ENCODE results near the gene ATXN8OS.

ATXN8OS gene

DNA sequence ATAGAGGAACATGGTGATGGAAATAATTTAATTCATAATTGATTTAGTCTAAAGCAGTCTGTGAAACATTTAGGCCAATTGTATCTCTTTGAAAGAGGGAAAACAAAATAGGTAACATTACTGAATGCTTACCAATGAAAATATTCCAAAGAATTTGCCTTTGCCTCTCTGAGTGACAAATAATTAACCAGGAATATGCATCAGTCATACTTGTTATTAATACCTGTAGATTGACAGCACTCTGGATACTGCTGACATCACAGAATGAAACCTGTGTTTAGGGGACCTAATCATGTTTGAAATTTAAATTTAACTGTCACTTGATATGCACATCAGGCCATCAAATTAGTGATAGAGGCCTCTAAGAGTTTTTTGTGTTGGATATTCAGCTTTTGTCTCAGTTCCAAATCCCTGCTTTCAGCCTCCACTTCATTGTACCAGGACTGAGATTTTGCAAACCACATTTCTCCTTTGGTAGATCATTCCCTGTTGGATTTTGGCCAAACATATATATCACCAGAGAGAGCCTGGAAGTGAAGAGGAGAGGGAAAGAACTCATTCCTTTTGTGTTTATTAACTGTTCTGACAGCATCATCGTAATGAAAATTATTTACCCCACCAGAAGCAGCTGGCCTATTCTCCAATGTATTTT is 65.4 kb downstream of the ATXN8OS start:
- TF ChIP-seq ISL1 (CRISPR knock-in tag; IDR thresholded peaks at IDR 0.05): peak; percentile 19; the same call in 1 of the 2 replicates
- TF ChIP-seq ZNF565 (CRISPR knock-in tag; conservative IDR thresholded peaks at IDR 0.05; ENCODE audit: low read depth): no peak
- no peak for TF ChIP-seq BACH2 (CRISPR knock-in tag; IDR thresholded peaks at IDR 0.05; ENCODE audit: borderline replicate concordance)
- no peak for ATAC-seq

DNA sequence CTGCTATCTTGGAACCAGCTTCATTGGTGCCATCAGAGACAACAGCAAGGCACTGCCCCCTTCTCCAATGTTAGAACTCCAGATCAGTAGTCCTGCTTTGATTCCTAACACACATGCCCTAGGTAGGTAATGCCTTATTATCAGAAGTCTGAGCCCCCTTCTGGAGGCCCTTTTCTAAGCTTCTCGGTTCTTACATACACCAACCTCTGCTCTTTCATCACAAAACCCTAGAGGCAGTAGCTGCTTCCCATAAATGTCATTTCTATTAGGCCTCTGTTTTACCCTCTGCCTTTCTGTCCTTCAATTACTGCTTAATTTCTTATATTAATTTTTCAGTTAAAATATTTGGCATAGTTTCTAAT is 66.0 kb downstream of the ATXN8OS start:
- ATAC-seq: no peak
- TF ChIP-seq ISL1 (CRISPR knock-in tag; IDR thresholded peaks at IDR 0.05) (no peak), ZNF8 (CRISPR knock-in tag; IDR thresholded peaks at IDR 0.05) (no peak), TOX (CRISPR knock-in tag; IDR thresholded peaks at IDR 0.05; ENCODE audit: borderline replicate concordance) (no peak), ZNF70 (CRISPR knock-in tag; IDR thresholded peaks at IDR 0.05) (no peak), BACH2 (CRISPR knock-in tag; IDR thresholded peaks at IDR 0.05; ENCODE audit: borderline replicate concordance) (no peak), TCF4 (CRISPR knock-in tag; IDR thresholded peaks at IDR 0.05; ENCODE audit: borderline replicate concordance) (no peak), ESRRG (CRISPR knock-in tag; IDR thresholded peaks at IDR 0.05) (no peak), CSDC2 (CRISPR knock-in tag; IDR thresholded peaks at IDR 0.05) (no peak), SNAI2 (CRISPR knock-in tag; IDR thresholded peaks at IDR 0.05) (no peak), ZNF565 (CRISPR knock-in tag; conservative IDR thresholded peaks at IDR 0.05; ENCODE audit: low read depth) (no peak), ZC3H10 (CRISPR knock-in tag; IDR thresholded peaks at IDR 0.05) (no peak), ZFP3 (CRISPR knock-in tag; IDR thresholded peaks at IDR 0.05) (no peak), RARB (CRISPR knock-in tag; IDR thresholded peaks at IDR 0.05) (no peak)
- TF ChIP-seq, protein P1, sequence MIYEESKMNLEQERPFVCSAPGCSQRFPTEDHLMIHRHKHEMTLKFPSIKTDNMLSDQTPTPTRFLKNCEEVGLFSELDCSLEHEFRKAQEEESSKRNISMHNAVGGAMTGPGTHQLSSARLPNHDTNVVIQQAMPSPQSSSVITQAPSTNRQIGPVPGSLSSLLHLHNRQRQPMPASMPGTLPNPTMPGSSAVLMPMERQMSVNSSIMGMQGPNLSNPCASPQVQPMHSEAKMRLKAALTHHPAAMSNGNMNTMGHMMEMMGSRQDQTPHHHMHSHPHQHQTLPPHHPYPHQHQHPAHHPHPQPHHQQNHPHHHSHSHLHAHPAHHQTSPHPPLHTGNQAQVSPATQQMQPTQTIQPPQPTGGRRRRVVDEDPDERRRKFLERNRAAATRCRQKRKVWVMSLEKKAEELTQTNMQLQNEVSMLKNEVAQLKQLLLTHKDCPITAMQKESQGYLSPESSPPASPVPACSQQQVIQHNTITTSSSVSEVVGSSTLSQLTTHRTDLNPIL (CRISPR knock-in tag; IDR thresholded peaks at IDR 0.05; ENCODE audit: low read depth): no peak
- TF ChIP-seq, protein P2, sequence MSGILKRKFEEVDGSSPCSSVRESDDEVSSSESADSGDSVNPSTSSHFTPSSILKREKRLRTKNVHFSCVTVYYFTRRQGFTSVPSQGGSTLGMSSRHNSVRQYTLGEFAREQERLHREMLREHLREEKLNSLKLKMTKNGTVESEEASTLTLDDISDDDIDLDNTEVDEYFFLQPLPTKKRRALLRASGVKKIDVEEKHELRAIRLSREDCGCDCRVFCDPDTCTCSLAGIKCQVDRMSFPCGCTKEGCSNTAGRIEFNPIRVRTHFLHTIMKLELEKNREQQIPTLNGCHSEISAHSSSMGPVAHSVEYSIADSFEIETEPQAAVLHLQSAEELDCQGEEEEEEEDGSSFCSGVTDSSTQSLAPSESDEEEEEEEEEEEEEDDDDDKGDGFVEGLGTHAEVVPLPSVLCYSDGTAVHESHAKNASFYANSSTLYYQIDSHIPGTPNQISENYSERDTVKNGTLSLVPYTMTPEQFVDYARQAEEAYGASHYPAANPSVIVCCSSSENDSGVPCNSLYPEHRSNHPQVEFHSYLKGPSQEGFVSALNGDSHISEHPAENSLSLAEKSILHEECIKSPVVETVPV (CRISPR knock-in tag; IDR thresholded peaks at IDR 0.05): no peak

DNA sequence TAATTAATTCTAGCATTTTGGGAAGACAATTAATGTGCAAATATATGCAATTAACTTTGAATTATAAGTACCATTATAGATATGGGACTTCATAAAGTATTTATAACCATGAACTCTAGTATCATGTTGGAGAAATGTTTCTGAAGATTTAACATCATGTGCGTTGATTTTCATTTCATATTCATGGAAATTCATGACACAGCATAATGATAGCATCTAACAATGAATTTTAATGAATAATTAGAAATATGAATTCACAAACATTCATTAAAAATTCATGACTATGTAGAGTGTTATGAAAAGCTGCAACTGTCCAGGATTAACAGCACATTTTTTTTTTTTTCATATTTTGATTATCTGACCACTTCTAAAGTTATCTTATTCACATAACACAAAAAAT is 70.7 kb downstream of the ATXN8OS start:
- TF ChIP-seq GLIS3 (CRISPR knock-in tag; IDR thresholded peaks at IDR 0.05): no peak
- TF ChIP-seq, protein P3, sequence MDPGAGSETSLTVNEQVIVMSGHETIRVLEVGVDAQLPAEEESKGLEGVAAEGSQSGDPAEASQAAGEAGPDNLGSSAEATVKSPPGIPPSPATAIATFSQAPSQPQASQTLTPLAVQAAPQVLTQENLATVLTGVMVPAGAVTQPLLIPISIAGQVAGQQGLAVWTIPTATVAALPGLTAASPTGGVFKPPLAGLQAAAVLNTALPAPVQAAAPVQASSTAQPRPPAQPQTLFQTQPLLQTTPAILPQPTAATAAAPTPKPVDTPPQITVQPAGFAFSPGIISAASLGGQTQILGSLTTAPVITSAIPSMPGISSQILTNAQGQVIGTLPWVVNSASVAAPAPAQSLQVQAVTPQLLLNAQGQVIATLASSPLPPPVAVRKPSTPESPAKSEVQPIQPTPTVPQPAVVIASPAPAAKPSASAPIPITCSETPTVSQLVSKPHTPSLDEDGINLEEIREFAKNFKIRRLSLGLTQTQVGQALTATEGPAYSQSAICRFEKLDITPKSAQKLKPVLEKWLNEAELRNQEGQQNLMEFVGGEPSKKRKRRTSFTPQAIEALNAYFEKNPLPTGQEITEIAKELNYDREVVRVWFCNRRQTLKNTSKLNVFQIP (CRISPR knock-in tag; IDR thresholded peaks at IDR 0.05; ENCODE audit: borderline replicate concordance, low read depth): no peak
- no peak for TF ChIP-seq ZFP30 (CRISPR knock-in tag; IDR thresholded peaks at IDR 0.05)
- TF ChIP-seq TCF4 (CRISPR knock-in tag; IDR thresholded peaks at IDR 0.05; ENCODE audit: borderline replicate concordance): no peak
- TF ChIP-seq PPARA (CRISPR knock-in tag; IDR thresholded peaks at IDR 0.05; ENCODE audit: borderline replicate concordance): no peak
- TF ChIP-seq ZNF70 (CRISPR knock-in tag; IDR thresholded peaks at IDR 0.05): no peak
- ATAC-seq: no peak
